ENCODE results near the gene KPTN. TPM values are rescaled to one million over a fixed set of nuclear protein-coding genes. Genes with fewer than 3 reads are reported as not detected.

Gene KPTN
- total and polyA plus RNA-seq, 2 experiments from 2014 or later, result 3.1 to 9.6 TPM

DNA sequence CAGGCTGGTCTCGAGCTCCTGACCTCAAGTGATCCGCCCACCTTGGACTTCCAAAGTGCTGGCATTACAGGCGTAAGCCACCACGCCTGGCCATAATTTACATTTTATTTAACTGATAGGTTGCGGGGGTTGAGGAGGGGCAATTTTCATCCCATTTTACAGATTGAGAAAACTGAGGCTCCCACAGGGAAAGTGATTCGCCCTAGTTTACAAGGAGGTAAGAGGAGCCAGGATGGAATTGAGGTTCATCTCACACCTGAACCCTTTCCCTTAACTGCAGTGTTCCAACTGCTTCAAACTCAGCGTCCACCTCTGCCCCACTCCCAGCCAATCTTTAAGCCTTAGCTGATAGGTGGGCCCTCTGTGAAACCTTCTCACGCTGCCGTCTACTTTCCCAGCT lies 34.8 kb upstream of the KPTN start:
- TF ChIP-seq EZH2phosphoT487 (IDR thresholded peaks at IDR 0.05; ENCODE audit: insufficient read depth, low read depth) (no peak), EZH2 (IDR thresholded peaks at IDR 0.05; ENCODE audit: insufficient read depth, poor library complexity, severe bottlenecking) (no peak)
- peaks cover 6% of the 10 kb centered on the region for H3K4me1 ChIP-seq (ENCODE audit: insufficient read depth)
- H3F3A ChIP-seq (ENCODE audit: insufficient read depth), result no peaks in the 10 kb centered on the region
- H3K36me3 ChIP-seq (ENCODE audit: low read depth), result no peaks in the 10 kb centered on the region
- no peaks in the 10 kb centered on the region for H3K9me2 ChIP-seq (ENCODE audit: insufficient read depth)
- no peaks in the 10 kb centered on the region for H3K9me3 ChIP-seq (ENCODE audit: low read depth)
- H3K9ac ChIP-seq, result no peak overlapping the region
- no peak for DNase-seq
- in situ Hi-C loops (cut with MboI), result no loop called here
- 83 to 84% methylated on average over 9 of the region's 9 CpGs for WGBS, 2 experiments (ENCODE audit: low coverage in 1 of 2, low lambda C conversion rate in 2 of 2, missing lambda C conversion rate in 2 of 2)
- H3K79me2 ChIP-seq (ENCODE audit: insufficient read depth), result peaks cover 9% of the 10 kb centered on the region
- H3K27ac ChIP-seq, result no peak overlapping the region
- H3K4me3 ChIP-seq, result no peak overlapping the region
- H3K27me3 ChIP-seq (replicated peaks; ENCODE audit: insufficient read depth), result no peaks in the 10 kb centered on the region
- no peaks in the 10 kb centered on the region for H4K20me1 ChIP-seq (ENCODE audit: insufficient read depth)
- no peak overlapping the region for H3K4me2 ChIP-seq (ENCODE audit: unreplicated experiment)
- H2AFZ ChIP-seq, result no peak overlapping the region

DNA sequence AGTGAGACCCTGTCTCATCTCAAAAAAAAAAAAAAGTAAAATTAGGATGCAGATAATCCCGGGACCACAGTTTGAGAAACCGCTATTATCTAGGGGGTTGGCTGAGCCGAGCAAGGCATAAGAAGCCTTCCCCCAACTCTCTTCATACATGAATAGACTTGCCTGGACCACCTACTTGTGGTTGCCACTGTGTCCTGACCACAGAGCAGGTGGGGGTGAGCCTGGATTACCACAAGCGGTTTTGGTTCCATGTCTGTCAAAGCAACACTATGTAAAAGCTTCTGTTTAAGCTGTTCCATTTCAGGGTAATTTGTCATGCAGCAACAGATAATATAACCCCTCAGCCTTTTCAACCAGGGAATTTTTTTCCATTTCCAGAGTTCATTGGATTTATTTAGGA lies 34.1 kb upstream of the KPTN start:
- in situ Hi-C loops (cut with MboI), result no loop called here
- H3K9ac ChIP-seq, result no peak overlapping the region
- no peaks in the 10 kb centered on the region for H3K36me3 ChIP-seq (ENCODE audit: low read depth)
- TF ChIP-seq EZH2phosphoT487 (IDR thresholded peaks at IDR 0.05; ENCODE audit: insufficient read depth, low read depth) (no peak), EZH2 (IDR thresholded peaks at IDR 0.05; ENCODE audit: insufficient read depth, poor library complexity, severe bottlenecking) (no peak)
- H3K4me3 ChIP-seq, result no peak overlapping the region
- no peaks in the 10 kb centered on the region for H3K27me3 ChIP-seq (replicated peaks; ENCODE audit: insufficient read depth)
- no peaks in the 10 kb centered on the region for H3F3A ChIP-seq (ENCODE audit: insufficient read depth)
- H3K27ac ChIP-seq, result no peak overlapping the region
- no peaks in the 10 kb centered on the region for H4K20me1 ChIP-seq (ENCODE audit: insufficient read depth)
- no peak overlapping the region for H3K4me2 ChIP-seq (ENCODE audit: unreplicated experiment)
- WGBS, 2 experiments (ENCODE audit: low coverage in 1 of 2, low lambda C conversion rate in 2 of 2, missing lambda C conversion rate in 2 of 2), result 84 to 87% methylated on average over 4 of the region's 4 CpGs
- peaks cover 9% of the 10 kb centered on the region for H3K4me1 ChIP-seq (ENCODE audit: insufficient read depth)
- no peak overlapping the region for H2AFZ ChIP-seq
- no peaks in the 10 kb centered on the region for H3K9me2 ChIP-seq (ENCODE audit: insufficient read depth)
- H3K79me2 ChIP-seq (ENCODE audit: insufficient read depth), result peaks cover 17% of the 10 kb centered on the region
- DNase-seq, result no peak
- H3K9me3 ChIP-seq (ENCODE audit: low read depth), result no peaks in the 10 kb centered on the region

DNA sequence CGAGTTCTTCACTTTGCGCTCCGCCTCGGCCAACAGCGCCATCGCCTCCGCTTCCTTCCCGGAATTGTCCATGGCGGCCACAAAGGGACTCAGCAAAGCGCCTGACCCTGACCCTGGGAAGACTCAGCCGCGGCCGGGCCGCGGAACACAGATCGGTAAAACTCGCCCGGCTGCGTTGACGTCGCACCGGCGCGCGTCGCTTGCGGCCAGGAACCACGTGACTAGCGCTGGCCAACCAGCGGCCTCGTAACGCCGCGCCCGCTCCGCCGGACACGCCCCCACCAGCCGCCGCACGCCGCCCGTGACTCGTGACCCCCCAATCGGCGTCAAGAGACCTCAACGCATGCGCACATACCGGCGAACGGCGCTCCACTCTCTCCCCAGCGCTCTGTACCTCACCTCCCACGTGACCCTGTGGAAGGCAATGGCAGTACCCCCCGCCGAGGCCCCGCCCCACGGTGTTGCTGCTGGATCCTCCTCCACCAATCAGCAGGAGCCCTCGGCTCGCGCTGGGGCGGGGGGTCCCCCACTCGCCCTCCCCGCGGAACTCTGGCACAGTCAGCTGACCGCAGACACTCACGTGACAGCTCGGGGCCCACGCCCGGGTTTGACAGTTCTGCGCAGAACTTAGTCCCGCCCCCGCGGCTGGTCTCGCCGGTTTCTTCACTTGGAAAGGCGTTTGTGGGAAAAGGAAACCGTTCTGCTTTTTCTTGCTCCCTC lies 31.0 kb upstream of the KPTN start, which contains the start of gene NAPA:
TSS of gene NAPA (minus strand) at position 195 of the 720 bp plus-strand sequence. CDS start at position 72, 123 bp downstream.
- Histone ChIP-seq H3K4me3 (peak within 1 kb of the TSS; percentile 95), H3K9ac (peak within 1 kb of the TSS; percentile 99), H3K36me3 (ENCODE audit: low read depth) (no peaks in the 10 kb centered on the region), H3K79me2 (ENCODE audit: insufficient read depth) (peaks cover 48% of the 10 kb centered on the region), H3K27me3 (replicated peaks; ENCODE audit: insufficient read depth) (no peaks in the 10 kb centered on the region), H2AFZ (peak within 1 kb of the TSS; percentile 92), H3K9me2 (ENCODE audit: insufficient read depth) (no peaks in the 10 kb centered on the region), H3K27ac (peak within 1 kb of the TSS; percentile 98), H3K4me2 (ENCODE audit: unreplicated experiment) (peak within 1 kb of the TSS; percentile 93), H4K20me1 (ENCODE audit: insufficient read depth) (no peaks in the 10 kb centered on the region), H3K4me1 (ENCODE audit: insufficient read depth) (peaks cover 27% of the 10 kb centered on the region), H3F3A (ENCODE audit: insufficient read depth) (peaks cover 11% of the 10 kb centered on the region; the same call in 1 of the 2 replicates), H3K9me3 (ENCODE audit: low read depth) (no peaks in the 10 kb centered on the region)
- 0 to 1% methylated on average over 65 to 76 of the region's 78 CpGs for WGBS, 2 experiments (ENCODE audit: low coverage in 1 of 2, low lambda C conversion rate in 2 of 2, missing lambda C conversion rate in 2 of 2)
- in situ Hi-C loops (cut with MboI), result no loop called here
- peak; percentile 100 for DNase-seq
- TF ChIP-seq EZH2phosphoT487 (IDR thresholded peaks at IDR 0.05; ENCODE audit: insufficient read depth, low read depth) (no peak), EZH2 (IDR thresholded peaks at IDR 0.05; ENCODE audit: insufficient read depth, poor library complexity, severe bottlenecking) (no peak)

DNA sequence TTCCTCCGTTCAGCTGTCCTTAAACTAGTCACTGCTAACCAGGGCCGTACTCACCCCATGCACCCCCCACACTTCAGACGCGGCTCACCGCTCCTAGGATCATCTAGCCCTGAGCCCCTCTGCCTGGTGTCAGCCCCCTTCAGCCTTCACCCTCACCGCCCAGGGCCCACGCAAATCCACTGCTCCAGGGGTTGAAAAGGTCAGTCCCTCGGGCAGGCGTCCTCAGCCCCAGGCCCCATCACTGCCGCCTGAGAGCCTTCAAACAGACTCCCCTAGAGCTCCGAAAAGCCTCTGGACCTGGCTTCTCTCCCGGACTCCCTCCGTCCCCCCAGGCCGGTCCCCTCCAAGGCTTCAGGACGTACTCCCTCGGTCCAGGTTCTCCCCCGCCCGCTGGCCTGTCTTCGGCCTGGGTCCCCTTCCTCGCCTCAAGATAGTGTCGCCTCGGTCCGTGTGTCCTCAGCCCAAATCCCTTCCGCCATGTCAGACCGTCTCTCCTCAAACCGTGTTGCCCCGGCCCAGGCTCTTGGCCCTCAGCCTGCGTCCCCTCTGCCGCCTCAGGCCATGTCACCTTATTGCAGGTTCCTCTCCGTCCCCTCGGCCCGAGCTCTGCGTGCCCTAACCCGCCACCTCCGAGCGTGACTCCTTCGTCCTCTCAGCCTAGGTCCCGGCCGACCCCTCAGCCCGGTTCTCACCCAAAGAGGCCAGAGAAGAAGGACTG lies 30.3 kb upstream of the KPTN start:
- in situ Hi-C loops (cut with MboI), result no loop called here
- Histone ChIP-seq H3K9ac (peak overlapping the region; percentile 99), H3K9me2 (ENCODE audit: insufficient read depth) (no peaks in the 10 kb centered on the region), H3K36me3 (ENCODE audit: low read depth) (0 out of 2 replicates have a peak, but pooled peaks cover 4% of the 10 kb centered on the region), H3K4me3 (peak overlapping the region; percentile 95), H3F3A (ENCODE audit: insufficient read depth) (peaks cover 11% of the 10 kb centered on the region; the same call in 1 of the 2 replicates), H3K27me3 (replicated peaks; ENCODE audit: insufficient read depth) (no peaks in the 10 kb centered on the region), H3K79me2 (ENCODE audit: insufficient read depth) (peaks cover 55% of the 10 kb centered on the region), H3K4me2 (ENCODE audit: unreplicated experiment) (peak overlapping the region; percentile 93), H3K4me1 (ENCODE audit: insufficient read depth) (peaks cover 31% of the 10 kb centered on the region), H3K9me3 (ENCODE audit: low read depth) (no peaks in the 10 kb centered on the region), H3K27ac (peak overlapping the region; percentile 98), H2AFZ (peak overlapping the region; percentile 67), H4K20me1 (ENCODE audit: insufficient read depth) (no peaks in the 10 kb centered on the region)
- DNase-seq, result peak; percentile 49
- no peak for TF ChIP-seq EZH2 (IDR thresholded peaks at IDR 0.05; ENCODE audit: insufficient read depth, poor library complexity, severe bottlenecking)
- TF ChIP-seq EZH2phosphoT487 (IDR thresholded peaks at IDR 0.05; ENCODE audit: insufficient read depth, low read depth), result no peak
- WGBS, 2 experiments (ENCODE audit: low coverage in 1 of 2, low lambda C conversion rate in 2 of 2, missing lambda C conversion rate in 2 of 2), result 4 to 5% methylated on average over 39 to 40 of the region's 40 CpGs
